HG02571 (cell line): ENCODE data around the gene ADCY5.

Experiments used
- ATAC-seq: cut with Tn5 transposase; IDR thresholded peaks from one replicate; pipeline ENCODE4 v1.9.1; 2021; ENCODE audit warnings: mild to moderate bottlenecking, moderate library complexity; ENCODE audit not compliant: unreplicated experiment

The ADCY5 gene

GRCh38 chr3:123431007-123431657, 17.8 kb downstream of the ADCY5 start:
- no peak for ATAC-seq

- ATAC-seq = no peak
Measured at GRCh38 chr3:123430266-123430665, 18.6 kb downstream of the ADCY5 start.

- no peak for ATAC-seq
Measured at GRCh38 chr3:123429362-123430125, 19.3 kb downstream of the ADCY5 start.

DNA sequence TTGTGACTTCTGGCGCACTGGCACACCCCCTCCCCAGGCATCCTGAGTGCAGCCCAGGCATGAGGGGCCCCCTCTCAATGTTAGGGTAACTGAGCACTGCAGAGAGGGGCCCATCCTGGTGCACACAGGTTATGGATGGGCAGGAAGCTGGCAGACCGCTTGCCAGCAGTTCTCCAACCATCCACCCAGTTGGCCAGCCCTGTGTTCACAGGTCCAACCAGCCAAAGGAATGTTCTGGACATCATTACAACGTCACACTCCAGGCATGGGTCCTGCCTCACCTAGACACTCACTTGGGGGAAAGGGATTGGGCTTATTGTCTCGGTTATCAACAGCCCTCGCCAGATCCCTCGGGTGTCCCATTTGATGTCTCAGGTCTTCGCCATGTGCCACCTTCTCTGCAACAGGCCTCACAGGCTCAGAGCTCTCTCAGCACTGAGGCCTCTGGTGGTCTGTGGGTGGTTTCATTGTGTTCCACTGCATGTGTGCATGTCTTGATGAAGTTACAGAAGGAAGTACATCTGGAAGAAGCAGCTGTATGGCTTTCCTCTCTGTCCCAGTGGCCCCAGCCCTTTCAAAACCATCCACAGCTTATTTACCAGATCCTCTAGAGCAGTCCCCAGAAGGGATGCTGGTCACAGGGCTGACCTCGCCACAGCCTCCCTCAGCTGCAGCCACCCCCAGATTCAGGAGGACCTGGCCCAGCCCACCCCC, 23.7 kb downstream of the ADCY5 start:
- no peak for ATAC-seq

GRCh38 chr3:123424321-123424998, 24.4 kb downstream of the ADCY5 start:
- ATAC-seq = no peak

DNA sequence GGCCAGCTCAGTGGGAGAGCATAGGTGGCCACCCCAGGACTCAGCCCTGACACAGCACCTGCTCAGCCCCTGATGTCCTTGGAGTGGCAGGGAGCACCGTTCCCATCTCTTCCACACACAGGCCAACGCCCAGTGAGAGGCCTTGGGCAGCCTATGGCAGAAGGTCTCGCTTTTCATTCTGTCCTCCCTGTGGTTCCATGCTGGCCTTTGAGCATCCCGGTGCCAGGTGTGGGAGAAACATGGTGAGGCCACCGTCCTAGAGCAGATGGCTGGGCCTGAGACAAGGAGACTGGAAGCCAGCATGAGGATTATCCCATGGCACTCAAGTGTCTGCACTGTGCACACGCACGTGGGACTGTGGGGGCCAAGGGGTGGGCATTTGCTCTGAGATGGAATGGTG, 25.1 kb downstream of the ADCY5 start:
- no peak for ATAC-seq

- ATAC-seq = no peak
Measured at GRCh38 chr3:123423031-123423430, 25.9 kb downstream of the ADCY5 start.

- ATAC-seq = no peak
Measured at GRCh38 chr3:123422457-123422856, 26.4 kb downstream of the ADCY5 start.

DNA sequence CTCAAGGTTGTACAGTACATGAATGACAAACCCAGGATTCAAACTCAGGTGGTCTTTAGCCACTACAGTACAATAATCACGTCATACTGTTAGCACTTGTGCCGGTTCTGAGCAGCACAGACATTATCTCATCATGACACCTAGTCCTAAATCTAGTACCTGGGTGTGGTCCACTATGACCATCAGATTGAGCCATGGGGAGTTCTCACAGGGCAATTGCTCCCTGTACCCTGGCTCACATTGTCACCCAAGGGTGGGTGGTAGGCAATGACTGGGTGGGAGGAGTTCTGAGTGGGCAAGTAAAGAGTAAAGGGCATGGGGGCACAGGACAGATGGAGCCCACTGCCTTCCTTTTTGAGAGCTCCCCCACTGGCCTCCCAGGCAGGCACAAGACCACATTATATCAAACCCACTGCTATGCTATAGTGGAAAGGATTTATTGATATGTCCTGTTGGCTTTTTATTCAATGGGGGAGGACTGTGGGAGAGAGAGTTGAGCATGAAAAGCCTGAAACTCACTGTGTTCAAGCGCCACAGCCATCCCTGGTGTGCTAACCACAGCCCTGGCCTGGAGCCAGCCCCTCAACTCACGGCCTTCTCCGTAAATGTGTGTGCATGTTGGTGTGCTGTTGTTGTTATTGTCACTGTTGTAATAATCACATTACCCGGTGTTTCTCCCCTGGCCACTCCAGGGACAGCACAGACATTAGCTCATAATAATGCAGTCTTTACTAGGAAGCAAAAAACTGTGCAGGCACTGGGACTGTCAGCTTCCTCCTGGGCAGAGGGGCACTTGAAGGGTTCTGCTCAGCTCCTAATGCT, 27.3 kb downstream of the ADCY5 start:
- no peak for ATAC-seq

- ATAC-seq = no peak
Measured at GRCh38 chr3:123420416-123420968, 28.4 kb downstream of the ADCY5 start.

DNA sequence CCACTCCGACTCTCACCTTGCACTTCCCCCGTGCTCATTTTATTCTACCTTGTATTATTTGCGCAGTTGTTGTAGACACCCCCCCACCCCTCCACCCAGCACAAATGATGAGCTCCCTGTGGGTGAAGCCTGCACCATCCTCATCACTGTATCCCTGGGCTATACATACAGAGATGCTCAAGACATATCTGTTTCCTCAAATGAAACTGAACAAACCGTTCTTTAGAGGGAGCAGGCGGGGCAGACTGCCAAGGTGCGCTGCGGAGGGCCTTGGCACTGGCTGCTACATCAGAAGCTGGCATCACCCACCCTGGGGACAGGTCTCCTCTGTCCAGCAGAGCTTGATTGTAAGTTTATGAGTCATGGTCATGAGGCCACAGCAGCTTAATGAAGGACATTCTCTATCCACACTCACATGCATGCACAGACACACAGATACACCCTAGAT, 29.0 kb downstream of the ADCY5 start:
- ATAC-seq = no peak

DNA sequence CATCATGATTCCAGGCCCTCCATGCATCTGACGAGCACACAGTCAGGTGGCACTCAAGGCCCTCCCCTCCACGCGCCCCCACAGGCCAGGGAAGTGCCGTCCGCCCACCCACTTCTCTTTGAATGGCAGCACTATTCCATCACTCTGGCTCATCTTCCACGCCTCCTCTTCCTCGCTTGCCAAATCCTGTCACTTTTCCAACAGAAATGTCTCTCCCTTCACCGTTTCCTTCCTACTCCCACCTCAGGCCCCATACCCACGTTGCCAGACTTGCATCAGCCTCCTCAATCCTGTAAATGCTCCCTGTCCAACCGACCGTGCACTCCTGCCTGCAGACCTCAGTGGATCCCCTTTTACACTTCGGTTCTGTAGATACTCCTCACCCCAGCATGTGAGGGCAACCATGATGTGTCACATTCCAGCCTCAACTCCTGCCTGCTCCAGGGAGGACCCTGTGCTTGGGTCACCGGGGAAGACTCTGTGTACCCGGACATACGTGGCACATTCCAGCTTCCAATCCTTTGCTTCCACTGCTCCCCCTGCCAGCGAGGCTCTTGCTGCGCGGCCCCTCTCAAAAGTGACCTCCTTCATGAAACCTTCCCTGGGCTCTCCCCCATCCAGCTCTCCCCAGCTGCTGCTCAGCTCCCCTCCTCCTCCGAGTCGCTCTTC, 29.6 kb downstream of the ADCY5 start:
- ATAC-seq = no peak

- no peak for ATAC-seq
Measured at GRCh38 chr3:123416647-123417046, 32.2 kb downstream of the ADCY5 start.

DNA sequence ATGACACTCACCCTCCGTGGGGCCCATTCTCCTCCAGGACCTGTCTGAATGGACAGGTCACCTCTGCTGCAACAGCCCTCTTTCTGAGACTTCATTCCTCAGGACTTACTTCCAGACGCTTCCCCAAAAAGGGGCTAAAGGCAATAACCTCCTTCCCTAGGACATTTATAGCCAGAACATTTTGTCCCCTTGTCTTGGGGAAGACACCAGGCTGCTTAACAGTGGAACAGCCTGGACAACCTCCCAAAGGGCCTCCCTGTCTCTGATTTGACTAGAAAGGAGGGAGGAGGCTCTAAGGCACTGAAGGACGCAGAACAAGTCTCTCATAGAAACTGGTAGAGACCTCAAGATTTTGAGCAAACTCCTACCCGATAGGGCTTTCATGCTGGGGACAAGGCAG, 32.7 kb downstream of the ADCY5 start:
- no peak for ATAC-seq

- ATAC-seq = no peak
Measured at GRCh38 chr3:123414973-123415775, 33.7 kb downstream of the ADCY5 start.

GRCh38 chr3:123412811-123413604, 35.9 kb downstream of the ADCY5 start:
- no peak for ATAC-seq

DNA sequence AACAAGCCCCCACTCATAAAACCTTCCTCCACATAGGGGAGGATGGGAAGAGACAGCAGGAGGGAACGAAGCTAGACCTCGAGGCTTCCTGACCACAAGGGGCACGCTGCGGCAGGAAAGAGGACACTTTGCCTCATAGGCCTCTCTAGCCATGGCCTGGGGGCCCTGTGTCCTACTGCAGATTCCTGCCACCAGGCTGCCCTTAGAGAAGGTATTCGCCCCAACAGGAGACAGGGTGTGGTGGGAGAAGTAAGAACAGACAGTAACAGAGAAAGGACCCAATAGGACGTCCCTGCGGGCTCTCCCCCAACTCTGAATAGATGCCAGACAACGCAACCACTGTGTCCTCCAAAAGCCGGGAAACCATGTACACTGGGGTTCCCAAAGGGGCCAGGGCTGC, 36.8 kb downstream of the ADCY5 start:
- no peak for ATAC-seq
